ENCODE measurements around the gene ANKRD33B.

DNA sequence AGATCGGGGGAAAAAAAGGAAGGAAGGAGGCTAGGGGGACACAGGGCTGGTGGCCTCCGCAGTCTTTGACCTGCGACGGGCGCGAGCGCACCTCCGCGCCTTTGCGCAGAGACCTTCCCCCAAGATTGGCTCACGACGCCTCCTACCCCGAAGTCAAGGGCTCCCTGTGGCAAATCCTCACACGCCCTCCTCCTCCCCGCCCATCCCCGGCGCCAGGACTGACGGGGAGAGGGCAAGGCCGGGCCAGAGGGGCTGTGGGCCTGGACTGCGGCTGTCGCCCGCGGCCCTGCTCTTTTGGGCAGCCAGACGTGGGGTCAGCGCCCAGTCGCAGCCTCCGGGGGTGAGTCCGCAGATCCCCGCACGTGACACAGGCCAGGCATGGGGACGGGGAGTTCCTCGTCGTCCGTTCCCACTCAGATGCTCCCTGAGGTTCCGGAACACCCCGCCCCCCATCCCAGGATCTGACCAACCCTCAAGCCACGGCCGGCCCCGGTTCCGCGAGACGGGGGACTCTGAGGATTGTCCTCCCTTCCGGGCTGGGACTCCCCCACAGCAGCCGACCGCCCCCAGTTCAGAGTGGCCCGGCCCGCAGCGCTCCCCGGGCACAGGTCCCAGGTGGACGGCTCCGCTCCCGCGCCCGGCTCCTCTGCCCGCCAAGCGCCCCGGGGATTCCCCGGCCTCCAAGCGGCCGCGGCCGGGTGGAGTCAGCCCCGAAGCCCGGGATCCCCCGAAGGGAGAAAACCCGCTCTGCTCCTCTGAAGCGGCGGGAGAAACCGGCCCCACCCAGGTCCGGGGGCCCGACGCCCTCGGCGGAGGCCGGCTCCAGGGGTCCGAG lies 543 bp upstream of the ANKRD33B start:
- TF ChIP-seq, protein P1, sequence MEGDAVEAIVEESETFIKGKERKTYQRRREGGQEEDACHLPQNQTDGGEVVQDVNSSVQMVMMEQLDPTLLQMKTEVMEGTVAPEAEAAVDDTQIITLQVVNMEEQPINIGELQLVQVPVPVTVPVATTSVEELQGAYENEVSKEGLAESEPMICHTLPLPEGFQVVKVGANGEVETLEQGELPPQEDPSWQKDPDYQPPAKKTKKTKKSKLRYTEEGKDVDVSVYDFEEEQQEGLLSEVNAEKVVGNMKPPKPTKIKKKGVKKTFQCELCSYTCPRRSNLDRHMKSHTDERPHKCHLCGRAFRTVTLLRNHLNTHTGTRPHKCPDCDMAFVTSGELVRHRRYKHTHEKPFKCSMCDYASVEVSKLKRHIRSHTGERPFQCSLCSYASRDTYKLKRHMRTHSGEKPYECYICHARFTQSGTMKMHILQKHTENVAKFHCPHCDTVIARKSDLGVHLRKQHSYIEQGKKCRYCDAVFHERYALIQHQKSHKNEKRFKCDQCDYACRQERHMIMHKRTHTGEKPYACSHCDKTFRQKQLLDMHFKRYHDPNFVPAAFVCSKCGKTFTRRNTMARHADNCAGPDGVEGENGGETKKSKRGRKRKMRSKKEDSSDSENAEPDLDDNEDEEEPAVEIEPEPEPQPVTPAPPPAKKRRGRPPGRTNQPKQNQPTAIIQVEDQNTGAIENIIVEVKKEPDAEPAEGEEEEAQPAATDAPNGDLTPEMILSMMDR (IDR thresholded peaks at IDR 0.05), result no peak
- peak; percentile 87 for TF ChIP-seq EZH2 (IDR thresholded peaks at IDR 0.05)
- TF ChIP-seq EZH2phosphoT487 (IDR thresholded peaks at IDR 0.05), result peak; percentile 77

Measured in neural progenitor cell (in vitro differentiated cells).